ENCODE measurements around the gene CMTM5.

Gene CMTM5

GRCh38 chr14:23376482-23377197 lies at the start of gene CMTM5:
Gene CMTM5 (plus strand): TSS chr14:23377046. CDS start chr14:23377252, 206 bp downstream.
- in situ Hi-C loops (cut with HindIII; ENCODE audit: low sequenced_read_pairs): no loop called here

- in situ Hi-C loops (cut with HindIII; ENCODE audit: low sequenced_read_pairs): no loop called here
These were observed 48.7 kb upstream of the CMTM5 start for GRCh38 chr14:23327947-23328744.

- in situ Hi-C loops (cut with HindIII; ENCODE audit: low sequenced_read_pairs): no loop called here
These were observed 41.2 kb upstream of the CMTM5 start for GRCh38 chr14:23335623-23336022.

- in situ Hi-C loops (cut with HindIII; ENCODE audit: low sequenced_read_pairs): no loop called here
These were observed 37.2 kb upstream of the CMTM5 start for GRCh38 chr14:23339506-23340268.

- in situ Hi-C loops (cut with HindIII; ENCODE audit: low sequenced_read_pairs): no loop called here
These were observed 32.4 kb upstream of the CMTM5 start for GRCh38 chr14:23344481-23344880.

- in situ Hi-C loops (cut with HindIII; ENCODE audit: low sequenced_read_pairs): no loop called here
These were observed 30.7 kb upstream of the CMTM5 start for GRCh38 chr14:23345987-23346692.

GRCh38 chr14:23346693-23347405 lies 30.0 kb upstream of the CMTM5 start:
- in situ Hi-C loops (cut with HindIII; ENCODE audit: low sequenced_read_pairs): no loop called here

GRCh38 chr14:23347406-23348296 lies 29.2 kb upstream of the CMTM5 start:
- in situ Hi-C loops (cut with HindIII; ENCODE audit: low sequenced_read_pairs): no loop called here

- in situ Hi-C loops (cut with HindIII; ENCODE audit: low sequenced_read_pairs): no loop called here
These were observed 28.6 kb upstream of the CMTM5 start for GRCh38 chr14:23348297-23348655.

GRCh38 chr14:23349156-23349845 lies 27.5 kb upstream of the CMTM5 start:
- in situ Hi-C loops (cut with HindIII; ENCODE audit: low sequenced_read_pairs): no loop called here

- in situ Hi-C loops (cut with HindIII; ENCODE audit: low sequenced_read_pairs): no loop called here
These were observed 25.0 kb upstream of the CMTM5 start for GRCh38 chr14:23351681-23352505.

- in situ Hi-C loops (cut with HindIII; ENCODE audit: low sequenced_read_pairs): no loop called here
These were observed 24.1 kb upstream of the CMTM5 start, which contains the start of gene SLC22A17 for GRCh38 chr14:23352506-23353432. Gene SLC22A17 (minus strand): TSS chr14:23352887.

- in situ Hi-C loops (cut with HindIII; ENCODE audit: low sequenced_read_pairs): no loop called here
These were observed 23.4 kb upstream of the CMTM5 start for GRCh38 chr14:23353433-23353780.

- in situ Hi-C loops (cut with HindIII; ENCODE audit: low sequenced_read_pairs): no loop called here
These were observed 21.9 kb upstream of the CMTM5 start for GRCh38 chr14:23354990-23355389.

- in situ Hi-C loops (cut with HindIII; ENCODE audit: low sequenced_read_pairs): no loop called here
These were observed 20.9 kb upstream of the CMTM5 start for GRCh38 chr14:23355871-23356435.

- in situ Hi-C loops (cut with HindIII; ENCODE audit: low sequenced_read_pairs): no loop called here
These were observed 20.2 kb upstream of the CMTM5 start for GRCh38 chr14:23356662-23357061.
